Measurements from ENCODE around the gene TIMM44. TPM values are rescaled to one million over a fixed set of nuclear protein-coding genes. Genes with fewer than 3 reads are reported as not detected.
A peak's percentile ranks its signal among the peaks of the same experiment; 100 is the strongest.

The TIMM44 gene
- polyA plus RNA-seq, 3 donors, result 9.5 to 33.2 (median 10.4) TPM

DNA sequence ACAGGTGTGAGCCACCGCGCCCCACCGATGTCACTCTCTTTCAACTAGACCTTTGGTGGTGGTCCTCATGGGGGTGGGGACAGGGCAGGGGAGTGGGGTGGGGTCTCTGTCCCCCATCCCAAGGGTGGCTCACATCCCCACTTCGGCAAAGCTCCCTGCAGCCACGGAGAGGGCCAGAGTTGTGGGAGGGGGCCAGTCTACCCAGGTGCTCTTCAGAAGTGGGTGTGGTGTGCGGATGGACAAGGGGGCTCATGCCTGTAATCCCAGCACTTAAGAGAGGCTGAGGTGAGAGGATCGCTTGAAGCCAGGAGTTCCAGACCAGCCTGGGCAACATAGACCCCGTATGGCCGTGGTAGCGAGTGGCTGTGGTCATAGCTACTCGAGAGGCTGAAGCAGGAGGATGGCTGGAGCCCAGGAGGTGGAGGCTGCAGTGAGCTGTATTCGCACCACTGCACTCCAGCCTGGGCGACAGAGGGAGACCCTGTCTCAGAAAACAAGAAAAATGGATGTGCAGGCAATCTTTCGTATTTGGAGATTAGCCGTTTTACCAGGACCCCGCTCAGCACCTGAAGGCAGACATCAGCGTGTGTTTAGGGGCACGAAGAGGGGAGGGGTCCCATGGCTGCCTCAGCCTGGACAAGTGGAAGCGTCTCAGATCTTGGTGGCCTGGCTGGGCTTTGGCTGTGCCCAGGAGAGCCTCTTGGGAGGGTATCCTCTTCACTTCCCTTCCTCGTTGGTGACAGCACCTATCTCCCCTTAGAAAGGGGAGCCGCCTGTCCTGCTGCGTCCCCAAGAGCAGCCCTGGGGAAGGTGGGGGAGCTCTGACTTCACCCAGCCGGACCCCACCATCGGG lies 28.0 kb downstream of the TIMM44 start:
- intact Hi-C loops (cut with micrococcal nuclease), result no loop called here
- H2AFZ ChIP-seq (ENCODE audit: insufficient read depth, low read depth, low read length, poor library complexity, severe bottlenecking), result peak overlapping the region; percentile 61
- WGBS (ENCODE audit: insufficient coverage), result 51% methylated on average over 16 of the region's 24 CpGs

More for the DNA sequence above, 28.0 kb downstream of the TIMM44 start:
- Histone ChIP-seq H3K27ac (ENCODE audit: low read depth in 1 of 2, low read length in 2 of 2) (no peak overlapping the region), H3K27me3 (ENCODE audit: control insufficient read depth in 2 of 2, insufficient read depth in 2 of 2, low read length in 2 of 2) (peaks cover 26 to 47% of the 10 kb centered on the region in 2 donors), H3K36me3 (replicated peaks in 1 of 2; ENCODE audit: control insufficient read depth in 1 of 2, insufficient read depth in 2 of 2, low read length in 2 of 2) (peaks cover 24 to 26% of the 10 kb centered on the region in 2 donors), H3K79me2 (ENCODE audit: insufficient read depth, low read length) (no peaks in the 10 kb centered on the region), H3K9me3 (replicated peaks in 1 of 2; ENCODE audit: control insufficient read depth in 1 of 2, insufficient read depth in 1 of 2, low read length in 2 of 2) (peaks cover 0 to 19% of the 10 kb centered on the region in 2 donors), H3K4me3 (replicated peaks in 1 of 3; ENCODE audit: low read depth in 2 of 3, low read length in 3 of 3) (peak overlapping the region in 1 of 3 experiments; percentile 63), H3K4me2 (replicated peaks; ENCODE audit: extremely low read depth, low read length, poor library complexity, severe bottlenecking) (peak overlapping the region; percentile 74), H3K4me1 (ENCODE audit: control insufficient read depth in 1 of 2, insufficient read depth in 2 of 2, low read length in 2 of 2) (peaks cover 26 to 49% of the 10 kb centered on the region in 2 donors), H4K20me1 (ENCODE audit: insufficient read depth, low read length) (peaks cover 32% of the 10 kb centered on the region), H3K9ac (ENCODE audit: insufficient read depth, low read length, poor library complexity, severe bottlenecking) (no peak overlapping the region)
- no peak for DNase-seq
- peaks cover 37% of the 10 kb centered on the region for H3K4me1 Mint-ChIP-seq
- TF ChIP-seq CTCF (IDR thresholded peaks at IDR 0.05), result no peak
- H3K4me3 Mint-ChIP-seq, result peak overlapping the region; percentile 50 to 77
- H3K27ac Mint-ChIP-seq, result no peak overlapping the region
- peaks cover 23 to 28% of the 10 kb centered on the region in 2 donors for H3K36me3 Mint-ChIP-seq
- peaks cover 0 to 28% (median 15%) of the 10 kb centered on the region in 7 donors for H3K9me3 Mint-ChIP-seq
- peaks cover 47 to 65% (median 56%) of the 10 kb centered on the region in 3 donors for H3K27me3 Mint-ChIP-seq (ENCODE audit: low read depth in 3 of 3)

All from CD14-positive monocyte (primary cell).